Nephron (organoid): ENCODE data around the gene CFAP221.
"Not testable (repeated sequence)": the region's sequence is repeated elsewhere in the genome, so short reads cannot be mapped to it uniquely, and the experiment has no call there.

Source experiments
- H3K27ac Mint-ChIP-seq, 3 experiments: 2 replicates each; pipeline ENCODE4 v1.8.0; 2020; ENCODE audit warnings: mixed read lengths in 3 of 3, mild to moderate bottlenecking in 2 of 3, moderate library complexity in 1 of 3
- H3K27me3 Mint-ChIP-seq: 2 replicates; pipeline ENCODE4 v1.8.0; 2021; ENCODE audit warnings: low read depth, mild to moderate bottlenecking, moderate library complexity, mixed read lengths
- H3K36me3 Mint-ChIP-seq: 2 replicates; pipeline ENCODE4 v1.8.0; 2020; ENCODE audit warnings: low read depth, mixed read lengths
- H3K4me1 Mint-ChIP-seq: 2 replicates; pipeline ENCODE4 v1.8.0; 2020; ENCODE audit warnings: mixed read lengths
- H3K4me3 Mint-ChIP-seq, 3 experiments: 2 replicates each; pipeline ENCODE4 v1.8.0; 2020; ENCODE audit warnings: mild to moderate bottlenecking in 3 of 3, mixed read lengths in 3 of 3, moderate library complexity in 2 of 3
- H3K9me3 Mint-ChIP-seq: 2 replicates; pipeline ENCODE4 v1.8.0; 2020; ENCODE audit warnings: mixed read lengths
- CTCF ChIP-seq, 3 experiments: fragments of 200-600 bp; sonication (generic); IDR thresholded peaks; one replicate each; pipeline ENCODE4 v1.5.0; 2021; ENCODE audit warnings: antibody characterized with exemption in 3 of 3; ENCODE audit not compliant: unreplicated experiment in 3 of 3

Gene CFAP221

GRCh38 chr2:119617455-119617854, 73.2 kb downstream of the CFAP221 start:
- H3K27me3 Mint-ChIP-seq = peaks cover 8% of the 10 kb centered on the region
- H3K36me3 Mint-ChIP-seq = peaks cover 54% of the 10 kb centered on the region
- no peak overlapping the region for H3K4me3 Mint-ChIP-seq
- no peaks in the 10 kb centered on the region for H3K4me1 Mint-ChIP-seq
- TF ChIP-seq CTCF (IDR thresholded peaks at IDR 0.05; ENCODE audit: unreplicated experiment in 3 of 3) = no peak
- H3K27ac Mint-ChIP-seq = no peak overlapping the region
- H3K9me3 Mint-ChIP-seq = peaks cover 53% of the 10 kb centered on the region

DNA sequence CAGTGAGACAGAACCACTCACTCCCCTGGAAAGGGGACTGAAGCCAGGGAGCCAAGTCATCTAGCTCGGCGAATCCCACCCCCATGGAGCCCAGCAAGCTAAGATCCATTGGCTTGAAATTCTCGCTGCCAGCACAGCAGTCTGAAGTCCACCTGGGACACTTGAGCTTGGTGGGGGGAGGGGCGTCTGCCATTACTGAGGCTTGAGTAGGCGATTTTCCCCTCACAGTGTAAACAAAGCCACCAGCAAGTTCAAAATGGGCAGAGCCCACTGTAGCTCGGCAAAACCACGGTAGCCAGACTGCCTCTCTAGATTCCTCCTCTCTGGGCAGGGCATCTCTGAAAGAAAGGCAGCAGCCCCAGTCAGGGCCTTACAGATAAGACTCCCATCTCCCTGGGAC, 74.5 kb downstream of the CFAP221 start:
- not testable (repeated sequence) for H3K4me1 Mint-ChIP-seq, H3K27me3 Mint-ChIP-seq, H3K4me3 Mint-ChIP-seq, H3K27ac Mint-ChIP-seq
- Mint-ChIP-seq H3K9me3 (peaks cover 55% of the 10 kb centered on the region), H3K36me3 (peaks cover 57% of the 10 kb centered on the region)

DNA sequence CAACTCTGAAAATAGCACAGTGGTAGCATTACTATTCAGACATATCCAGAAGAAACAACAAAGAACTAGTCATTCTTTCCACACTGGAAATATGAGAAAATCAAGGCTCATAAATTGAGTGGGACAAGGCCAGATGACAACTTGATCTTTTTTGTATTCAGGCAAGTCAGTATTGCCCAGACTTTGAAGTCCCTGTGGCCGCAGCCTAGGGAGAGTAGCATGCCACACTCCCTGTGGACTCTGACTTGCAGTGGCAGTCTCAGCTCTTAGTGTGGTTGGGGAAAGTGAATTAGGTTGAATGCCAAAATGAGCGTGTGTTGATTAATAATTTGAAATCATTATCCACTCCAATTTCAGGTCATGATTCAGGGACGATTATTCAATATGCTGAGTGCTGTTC, 81.0 kb downstream of the CFAP221 start:
- Mint-ChIP-seq H3K9me3 (peaks cover 32% of the 10 kb centered on the region), H3K4me3 (no peak overlapping the region)
- no peak for TF ChIP-seq CTCF (IDR thresholded peaks at IDR 0.05; ENCODE audit: unreplicated experiment in 3 of 3)

GRCh38 chr2:119629323-119629825, 85.1 kb downstream of the CFAP221 start:
- no peak for TF ChIP-seq CTCF (IDR thresholded peaks at IDR 0.05; ENCODE audit: unreplicated experiment in 3 of 3)
- no peak overlapping the region for H3K4me3 Mint-ChIP-seq
- peaks cover 28% of the 10 kb centered on the region for H3K36me3 Mint-ChIP-seq
- H3K27me3 Mint-ChIP-seq = no peaks in the 10 kb centered on the region
- H3K4me1 Mint-ChIP-seq = no peaks in the 10 kb centered on the region
- no peak overlapping the region for H3K27ac Mint-ChIP-seq
- H3K9me3 Mint-ChIP-seq = peaks cover 14% of the 10 kb centered on the region

More for the DNA sequence above, 81.0 kb downstream of the CFAP221 start:
- Mint-ChIP-seq H3K4me1 (no peaks in the 10 kb centered on the region), H3K36me3 (peaks cover 24% of the 10 kb centered on the region), H3K27me3 (no peaks in the 10 kb centered on the region), H3K27ac (no peak overlapping the region)

- Mint-ChIP-seq H3K36me3 (peaks cover 32% of the 10 kb centered on the region), H3K4me1 (no peaks in the 10 kb centered on the region), H3K9me3 (peaks cover 16% of the 10 kb centered on the region), H3K4me3 (no peak overlapping the region), H3K27me3 (no peaks in the 10 kb centered on the region), H3K27ac (no peak overlapping the region)
- no peak for TF ChIP-seq CTCF (IDR thresholded peaks at IDR 0.05; ENCODE audit: unreplicated experiment in 3 of 3)
Measured at GRCh38 chr2:119630121-119630520, 85.9 kb downstream of the CFAP221 start.

DNA sequence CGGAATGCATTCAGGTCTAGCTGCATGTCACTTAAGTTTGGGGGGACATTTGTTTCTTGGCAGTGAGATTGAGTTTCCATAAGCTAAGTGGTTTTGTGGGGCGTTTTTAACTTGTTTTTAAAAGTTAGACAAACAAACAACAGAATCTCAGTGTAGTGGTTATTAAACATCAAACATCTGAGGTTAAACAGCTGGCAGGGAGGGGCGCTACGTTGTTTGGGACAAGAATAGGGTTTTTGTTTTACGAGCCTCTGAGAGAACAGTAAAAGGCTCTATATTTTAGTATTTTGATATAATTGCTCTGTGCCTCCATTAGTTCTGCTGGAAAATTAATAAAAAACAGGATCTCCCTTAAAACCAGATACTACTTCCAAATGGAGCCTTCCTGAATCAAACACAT, 93.1 kb downstream of the CFAP221 start:
- peaks cover 24% of the 10 kb centered on the region for H3K36me3 Mint-ChIP-seq
- H3K27me3 Mint-ChIP-seq = peaks cover 25% of the 10 kb centered on the region
- no peak overlapping the region for H3K27ac Mint-ChIP-seq
- peaks cover 3% of the 10 kb centered on the region for H3K9me3 Mint-ChIP-seq
- H3K4me1 Mint-ChIP-seq = peaks cover 16% of the 10 kb centered on the region
- no peak for TF ChIP-seq CTCF (IDR thresholded peaks at IDR 0.05; ENCODE audit: unreplicated experiment in 3 of 3)
- H3K4me3 Mint-ChIP-seq = no peak overlapping the region
